A172 (cell line): ENCODE measurements around the gene MS4A13. TPM values are rescaled to one million over a fixed set of nuclear protein-coding genes. Genes with fewer than 3 reads are reported as not detected.
"Not testable (repeated sequence)": the region's sequence is repeated elsewhere in the genome, so short reads cannot be mapped to it uniquely, and the experiment has no call there.

Source experiments
- DNase-seq: peaks from one replicate; pipeline ENCODE4 v3.0.0-alpha.2; 2015; ENCODE audit warnings: low spot score
- total RNA-seq: library from RNA; depleted of rRNA; stranded (reverse); fragments of >200 nt; shearing (Covaris generic); gene quantifications from 2 replicates; pipeline ENCODE4 v1.2.3, GENCODE V29; 2014; rRNA removed

Gene MS4A13
- total RNA-seq, 1 experiment from 2014 or later, result not detected

DNA sequence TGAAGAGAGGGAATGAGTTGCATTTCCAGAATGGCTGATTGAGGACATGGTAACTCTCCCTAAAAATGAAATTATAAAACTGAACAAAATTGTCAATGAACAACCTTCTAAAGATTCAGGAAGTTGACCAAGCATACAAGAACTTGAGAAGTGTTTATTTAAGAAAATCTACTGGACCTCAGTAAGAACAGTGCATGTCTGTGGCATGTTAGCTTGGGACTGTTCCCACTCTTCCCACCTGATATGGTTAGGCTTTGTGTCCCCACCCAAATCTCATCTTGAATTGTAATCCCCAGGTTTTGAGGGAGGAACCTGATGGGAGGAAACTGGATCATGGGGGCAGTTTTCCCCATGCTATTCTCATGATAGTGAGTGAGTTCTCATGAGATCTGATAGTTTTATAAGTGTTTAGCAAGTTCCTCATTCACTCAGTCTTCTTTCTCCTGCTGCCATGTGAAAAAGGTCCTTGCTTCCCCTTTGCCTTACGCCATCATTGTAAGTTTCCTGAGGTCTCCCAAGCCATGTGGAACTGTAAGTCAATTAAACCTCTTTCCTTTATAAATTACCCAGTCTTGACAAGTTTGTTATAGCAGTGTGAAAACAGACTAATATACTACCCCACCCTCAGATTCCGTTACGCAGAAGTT, 15.4 kb downstream of the MS4A13 start:
- DNase-seq, result no peak

DNA sequence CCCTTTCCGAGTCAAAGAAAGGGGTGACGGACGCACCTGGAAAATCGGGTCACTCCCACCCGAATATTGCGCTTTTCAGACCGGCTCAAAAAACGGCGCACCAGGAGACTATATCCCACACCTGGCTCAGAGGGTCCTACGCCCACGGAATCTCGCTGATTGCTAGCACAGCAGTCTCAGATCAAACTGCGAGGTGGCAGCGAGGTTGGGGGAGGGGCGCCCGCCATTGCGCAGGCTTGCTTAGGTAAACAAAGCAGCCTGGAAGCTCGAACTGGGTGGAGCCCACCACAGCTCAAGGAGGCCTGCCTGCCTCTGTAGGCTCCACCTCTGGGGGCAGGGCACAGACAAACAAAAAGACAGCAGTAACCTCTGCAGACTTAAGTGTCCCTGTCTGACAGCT, 17.2 kb downstream of the MS4A13 start:
- not testable (repeated sequence) for DNase-seq

DNA sequence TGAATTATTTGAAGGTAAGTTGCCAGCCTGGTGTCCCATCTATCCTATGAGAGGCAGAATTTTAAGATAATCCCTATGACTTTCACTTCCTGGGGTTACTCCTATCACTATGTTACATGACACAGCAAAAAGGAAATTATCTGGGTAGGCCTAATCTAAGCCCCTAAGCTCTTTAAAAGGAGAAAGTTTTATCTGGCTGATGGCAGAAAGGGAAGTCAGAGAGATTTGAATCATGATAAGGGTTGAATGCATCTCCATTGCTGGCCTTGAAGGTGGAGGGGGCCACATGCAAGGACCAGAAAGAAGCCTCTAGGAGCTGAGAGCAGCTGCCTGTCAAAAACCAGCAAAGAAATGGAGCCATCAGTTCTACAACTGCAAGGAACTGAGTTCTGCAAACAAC, 23.4 kb downstream of the MS4A13 start:
- not testable (repeated sequence) for DNase-seq

DNA sequence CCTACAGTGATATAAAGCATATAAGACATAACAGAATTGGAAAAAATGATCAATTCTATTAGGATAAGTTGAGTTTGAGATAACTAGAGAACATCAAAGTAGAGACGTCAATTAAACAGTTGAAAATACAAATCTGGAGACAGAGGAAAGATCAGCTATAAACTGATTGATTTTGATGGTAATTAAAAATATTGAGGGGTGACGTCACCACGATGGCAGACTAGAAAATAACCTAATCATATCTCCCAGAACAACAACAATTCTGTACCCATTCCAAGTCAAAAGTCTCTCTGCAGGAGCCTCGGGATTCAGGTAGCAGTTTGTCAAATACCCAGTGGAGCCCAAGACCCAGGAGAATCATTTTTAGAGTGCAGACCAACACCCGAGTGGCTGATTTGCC, 28.9 kb downstream of the MS4A13 start:
- no peak for DNase-seq

DNA sequence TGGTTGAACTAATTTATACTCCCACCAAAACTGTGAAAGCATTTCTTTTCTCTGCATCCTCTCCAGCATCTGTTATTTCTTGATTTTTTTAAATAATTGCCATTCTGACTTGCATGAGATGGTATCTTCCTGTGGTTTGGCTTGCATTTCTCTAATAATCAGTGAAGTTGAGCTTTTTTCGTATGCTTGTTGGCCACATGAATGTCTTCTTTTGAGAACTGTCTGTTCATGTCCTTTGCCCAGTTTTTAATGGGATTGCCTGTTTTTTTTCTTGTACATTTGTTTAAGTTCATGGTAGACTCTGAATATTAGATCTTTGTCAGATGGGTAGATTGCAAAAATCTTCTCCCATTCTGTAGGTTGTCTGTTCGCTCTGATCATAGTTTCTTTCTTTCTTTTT, 46.1 kb downstream of the MS4A13 start:
- no peak for DNase-seq

DNA sequence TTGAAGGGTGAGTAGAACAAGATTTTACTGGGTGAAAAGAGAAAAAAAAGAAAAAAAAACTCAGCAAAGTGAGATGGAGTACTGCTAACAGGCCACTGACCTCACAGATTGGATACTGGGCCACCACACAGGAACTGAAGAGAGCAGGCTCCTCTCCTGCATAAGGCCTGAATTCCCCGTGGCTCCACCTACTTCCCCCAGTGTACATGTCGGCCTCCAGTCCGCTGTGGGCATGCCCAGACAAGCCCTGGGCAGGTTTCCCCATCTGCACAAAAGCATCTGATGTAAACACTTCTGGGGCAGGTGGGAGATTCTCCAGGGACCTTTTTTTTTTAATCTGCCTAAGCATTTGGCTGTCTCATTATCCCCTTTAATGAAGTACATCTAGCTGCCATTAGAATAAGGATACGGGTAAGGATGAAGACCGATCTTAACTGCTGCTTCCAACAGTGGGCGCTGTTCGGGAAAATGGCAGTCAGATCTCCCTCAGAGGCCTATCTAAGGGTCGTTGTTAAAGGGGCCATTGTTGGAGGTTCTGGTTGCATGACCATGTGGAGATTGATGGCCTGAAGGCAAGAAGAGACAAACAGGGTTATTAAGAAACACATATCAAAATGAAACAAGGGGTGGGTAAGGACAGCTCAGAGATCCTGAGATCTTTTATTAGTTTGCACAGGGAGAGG, 48.5 kb downstream of the MS4A13 start:
- no peak for DNase-seq

DNA sequence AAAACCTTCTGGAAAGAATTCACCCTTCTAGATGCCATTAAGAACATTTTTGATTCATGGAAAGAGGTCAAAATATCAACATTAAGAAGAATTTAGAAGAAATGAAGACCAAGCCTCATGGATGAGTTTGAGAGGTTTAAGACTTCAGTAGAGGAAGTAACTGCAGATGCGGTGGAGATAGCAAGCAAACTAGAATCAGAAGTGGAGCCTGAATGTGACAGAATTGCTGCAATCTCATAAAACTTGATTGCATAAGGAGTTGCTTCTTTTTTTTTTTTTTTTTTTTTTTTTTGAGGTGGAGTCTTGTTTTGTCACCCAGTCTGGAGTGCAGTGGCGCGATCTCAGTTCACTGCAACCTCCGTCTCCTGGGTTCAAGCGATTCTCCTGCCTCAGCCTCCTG, 51.6 kb downstream of the MS4A13 start:
- DNase-seq, result no peak

DNA sequence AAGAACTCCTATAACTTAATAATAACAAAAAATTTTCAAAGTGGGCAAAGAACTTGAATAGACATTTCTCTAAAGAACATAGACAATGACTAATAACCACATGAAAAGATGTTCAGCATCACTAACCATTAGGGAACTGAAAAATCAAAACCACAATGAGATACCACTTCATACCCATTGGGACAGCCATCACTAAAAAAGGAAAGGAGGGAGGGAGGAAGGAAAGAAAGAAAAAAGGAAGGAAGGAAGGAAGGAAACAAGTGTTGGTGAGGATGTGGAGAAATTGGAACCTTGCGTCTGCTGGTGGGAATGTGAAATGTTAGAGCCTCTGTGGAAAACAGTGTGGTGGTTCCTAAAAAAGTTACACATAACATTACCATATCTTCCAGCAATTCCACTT, 55.8 kb downstream of the MS4A13 start:
- DNase-seq, result no peak

DNA sequence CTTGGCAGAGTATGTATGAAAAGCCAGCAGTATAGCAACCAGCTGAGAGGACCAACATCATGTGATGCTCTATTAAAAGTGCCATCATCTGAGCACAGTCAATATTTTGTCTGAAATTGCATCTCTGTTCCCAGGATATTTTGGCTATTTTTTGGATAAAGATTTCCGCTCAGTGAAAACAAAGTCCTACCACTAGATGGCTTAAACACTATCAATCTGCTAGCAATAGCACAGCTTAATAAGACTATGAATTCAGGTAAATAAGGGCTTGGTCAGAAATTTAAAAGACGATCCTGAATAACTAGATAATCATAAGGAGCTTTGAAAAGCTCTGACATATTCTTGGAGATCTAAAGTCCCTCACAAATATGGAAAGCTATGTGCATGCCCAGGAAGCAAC, 74.4 kb downstream of the MS4A13 start:
- DNase-seq, result no peak

Other genes with a start within 250 kb of the MS4A13 start
- gene MS4A4A, start 234.7 kb upstream of the MS4A13 start, total RNA-seq, result not detected in 2 replicates
- gene MS4A6E, start 188.1 kb upstream of the MS4A13 start, total RNA-seq, result not detected in 2 replicates
- gene MS4A7, start 136.9 kb upstream of the MS4A13 start, total RNA-seq, result not detected in 2 replicates
- gene MS4A14, start 118.9 kb upstream of the MS4A13 start, total RNA-seq, result not detected in 2 replicates
- gene MS4A5, start 85.8 kb upstream of the MS4A13 start, total RNA-seq, result not detected in 2 replicates
- gene MS4A1, start 59.5 kb upstream of the MS4A13 start, total RNA-seq, result not detected in 2 replicates
- gene MS4A12, start 22.6 kb upstream of the MS4A13 start, total RNA-seq, result not detected in 2 replicates
- not detected in 2 replicates for gene MS4A8, start 184.2 kb downstream of the MS4A13 start, total RNA-seq
- gene MS4A18, start 209.3 kb downstream of the MS4A13 start, total RNA-seq, result not detected in 2 replicates
- not detected in 2 replicates for gene MS4A15, start 241.5 kb downstream of the MS4A13 start, total RNA-seq